Measurements from ENCODE around the gene TMEM167B.

TMEM167B gene

DNA sequence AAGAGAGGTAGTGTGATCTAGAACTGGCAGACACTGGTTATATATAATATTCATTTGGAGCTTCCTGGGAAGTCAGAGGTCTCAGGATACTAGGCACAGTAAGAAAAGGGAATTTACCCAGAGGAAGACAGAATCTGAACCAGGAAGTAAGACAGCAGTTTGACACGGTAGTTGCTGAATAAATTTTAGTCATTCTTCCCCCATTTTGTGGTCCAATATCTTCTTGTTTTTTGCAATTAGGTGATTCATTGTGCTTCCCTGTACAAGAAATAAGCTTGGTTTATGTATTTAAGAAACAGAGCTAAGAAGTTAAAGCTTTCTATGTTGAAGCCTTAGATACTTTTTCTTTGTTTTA, 1.3 kb downstream of the TMEM167B start:
- FAIRE-seq = no peak
- no peak for DNase-seq (ENCODE audit: insufficient read length, low spot score)
- TF ChIP-seq, protein P1, sequence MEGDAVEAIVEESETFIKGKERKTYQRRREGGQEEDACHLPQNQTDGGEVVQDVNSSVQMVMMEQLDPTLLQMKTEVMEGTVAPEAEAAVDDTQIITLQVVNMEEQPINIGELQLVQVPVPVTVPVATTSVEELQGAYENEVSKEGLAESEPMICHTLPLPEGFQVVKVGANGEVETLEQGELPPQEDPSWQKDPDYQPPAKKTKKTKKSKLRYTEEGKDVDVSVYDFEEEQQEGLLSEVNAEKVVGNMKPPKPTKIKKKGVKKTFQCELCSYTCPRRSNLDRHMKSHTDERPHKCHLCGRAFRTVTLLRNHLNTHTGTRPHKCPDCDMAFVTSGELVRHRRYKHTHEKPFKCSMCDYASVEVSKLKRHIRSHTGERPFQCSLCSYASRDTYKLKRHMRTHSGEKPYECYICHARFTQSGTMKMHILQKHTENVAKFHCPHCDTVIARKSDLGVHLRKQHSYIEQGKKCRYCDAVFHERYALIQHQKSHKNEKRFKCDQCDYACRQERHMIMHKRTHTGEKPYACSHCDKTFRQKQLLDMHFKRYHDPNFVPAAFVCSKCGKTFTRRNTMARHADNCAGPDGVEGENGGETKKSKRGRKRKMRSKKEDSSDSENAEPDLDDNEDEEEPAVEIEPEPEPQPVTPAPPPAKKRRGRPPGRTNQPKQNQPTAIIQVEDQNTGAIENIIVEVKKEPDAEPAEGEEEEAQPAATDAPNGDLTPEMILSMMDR (IDR thresholded peaks at IDR 0.05; ENCODE audit: insufficient read depth, missing control alignments) = no peak

DNA sequence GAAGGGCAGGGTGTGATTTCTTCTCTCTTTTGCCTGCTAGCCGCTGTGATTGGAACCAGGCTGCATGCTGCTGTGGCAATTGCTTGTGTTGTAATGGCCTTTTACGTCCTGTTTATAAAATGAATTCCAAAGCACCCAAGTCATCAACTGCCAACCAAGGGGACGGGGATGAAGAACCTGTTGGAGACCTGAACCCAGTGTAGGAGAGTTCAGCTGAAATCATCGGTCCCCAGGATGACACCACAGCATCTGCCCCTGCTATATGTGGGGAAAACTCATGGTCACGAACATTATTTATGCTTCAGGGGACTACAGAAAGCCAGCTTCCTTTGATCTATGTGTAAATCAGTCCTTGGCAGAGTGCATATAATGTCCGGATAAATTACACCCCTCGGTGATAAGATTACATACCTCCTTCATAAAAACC, 3.8 kb downstream of the TMEM167B start:
- no peak for DNase-seq (ENCODE audit: insufficient read length, low spot score)
- TF ChIP-seq, protein P1 (IDR thresholded peaks at IDR 0.05; ENCODE audit: insufficient read depth, missing control alignments) = no peak
- no peak for FAIRE-seq

DNA sequence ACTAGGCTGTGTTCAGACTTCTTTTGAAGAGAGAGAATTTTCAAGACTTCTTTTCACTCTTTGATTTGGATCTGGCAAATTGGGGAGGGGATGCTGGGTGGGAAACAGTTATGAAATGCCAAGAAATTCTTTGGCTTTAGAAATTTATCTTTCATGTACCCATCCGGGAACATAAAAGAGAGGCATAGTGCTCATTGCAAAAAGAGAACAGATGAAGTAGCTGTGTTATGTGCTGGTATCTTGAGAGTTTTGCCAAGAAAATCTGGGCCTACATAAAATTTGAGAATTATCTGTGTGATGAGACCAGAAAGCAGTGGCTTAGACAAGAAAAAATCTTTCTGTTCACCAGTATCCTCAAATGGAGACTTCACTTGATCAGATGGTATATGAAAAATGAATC, 4.3 kb downstream of the TMEM167B start:
- no peak for FAIRE-seq
- TF ChIP-seq, protein P1 (IDR thresholded peaks at IDR 0.05; ENCODE audit: insufficient read depth, missing control alignments) = no peak

DNA sequence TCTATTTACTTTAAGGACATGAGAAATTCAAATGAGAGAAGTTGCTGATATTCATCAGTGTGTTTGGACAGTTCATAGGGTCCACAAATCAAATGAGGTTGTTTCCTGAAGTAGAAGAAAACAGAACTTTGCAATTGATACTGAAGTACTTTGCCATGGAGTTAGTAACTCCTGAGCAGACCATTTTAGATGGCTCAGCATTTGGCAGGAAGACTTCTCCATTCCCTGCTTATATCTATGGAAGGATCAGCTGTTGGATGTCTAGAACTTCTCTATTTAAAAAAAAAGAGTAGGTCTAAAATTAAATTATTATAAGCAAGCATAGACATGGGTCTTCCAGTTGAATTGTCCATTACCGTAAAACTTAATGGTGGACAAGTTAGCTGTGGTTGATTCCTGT, 5.1 kb downstream of the TMEM167B start:
- FAIRE-seq (no peak), DNase-seq (ENCODE audit: insufficient read length, low spot score) (no peak)
- TF ChIP-seq, protein P1 (IDR thresholded peaks at IDR 0.05; ENCODE audit: insufficient read depth, missing control alignments) = no peak

More for the DNA sequence above, 4.3 kb downstream of the TMEM167B start:
- DNase-seq (ENCODE audit: insufficient read length, low spot score) = no peak

DNA sequence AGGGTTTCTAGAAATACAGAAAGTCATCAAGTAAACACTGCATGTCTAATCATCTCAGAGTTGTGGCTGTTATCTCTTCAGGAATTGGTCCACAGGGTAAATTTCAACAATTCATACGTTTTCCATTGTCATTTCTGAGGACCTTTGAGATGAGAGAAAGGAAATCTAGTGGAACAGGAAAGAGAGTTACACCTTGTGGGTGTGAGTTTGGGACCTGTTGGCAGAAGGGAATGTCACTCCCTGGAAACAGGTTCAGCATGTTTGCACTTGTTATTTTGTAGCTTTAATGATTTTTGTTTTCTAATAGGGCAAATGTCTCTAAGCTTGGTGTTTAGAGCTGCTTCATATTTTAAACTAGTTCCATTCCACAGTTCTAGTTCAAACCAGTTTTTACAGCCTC, 5.6 kb downstream of the TMEM167B start:
- DNase-seq (ENCODE audit: insufficient read length, low spot score) = no peak
- TF ChIP-seq, protein P1 (IDR thresholded peaks at IDR 0.05; ENCODE audit: insufficient read depth, missing control alignments) = no peak
- FAIRE-seq = no peak

DNA sequence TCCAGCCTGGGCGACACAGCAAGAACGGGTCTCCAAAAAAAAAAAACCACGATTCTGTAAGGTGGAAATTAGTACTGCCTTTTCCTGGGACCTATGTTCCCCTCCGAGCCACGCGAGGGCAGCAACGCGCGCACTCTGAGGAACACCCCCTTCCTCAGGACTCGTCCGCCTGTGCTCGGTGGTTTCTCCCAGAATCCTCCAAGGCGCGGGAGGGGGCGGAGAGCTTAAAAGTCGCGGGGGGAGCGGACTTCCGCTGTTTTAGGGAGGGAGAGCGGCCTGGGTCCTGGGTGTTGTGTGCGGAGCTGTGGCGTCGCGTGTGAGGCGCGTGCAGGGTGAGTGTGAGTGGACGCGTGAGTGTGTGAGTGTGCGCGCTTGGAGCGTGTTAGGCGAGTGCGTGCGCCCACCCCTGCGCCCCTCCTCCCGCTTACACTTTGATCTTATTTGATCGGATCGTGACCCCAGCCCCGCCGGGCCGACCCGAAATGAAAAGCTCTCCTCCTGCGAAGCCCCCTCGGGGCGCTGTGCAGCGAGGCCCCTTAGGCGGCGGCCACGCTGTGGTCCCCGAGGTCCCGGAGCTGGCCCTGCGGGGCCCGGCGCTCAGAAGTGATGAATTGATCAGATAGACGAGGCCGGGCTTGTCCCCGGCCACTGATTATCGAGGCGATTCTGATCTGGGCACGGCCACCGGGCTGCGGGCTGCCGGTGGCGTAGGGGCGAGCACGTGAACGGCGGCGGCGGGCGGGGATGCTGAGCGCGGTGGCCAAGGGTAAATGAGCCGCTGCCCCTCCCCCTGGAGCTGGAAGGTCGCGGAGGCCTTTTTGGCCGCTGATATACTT, 9.6 kb downstream of the TMEM167B start:
- no peak for FAIRE-seq
- peak; percentile 77 for DNase-seq (ENCODE audit: insufficient read length, low spot score)
- TF ChIP-seq, protein P1 (IDR thresholded peaks at IDR 0.05; ENCODE audit: insufficient read depth, missing control alignments) = peak; percentile 87

Data from D721Med (cell line).